BE2C (cell line): ENCODE data around the gene MAGI2.
A peak's percentile ranks its signal among the peaks of the same experiment; 100 is the strongest.

Source experiments
- DNase-seq: peaks from one replicate; pipeline ENCODE4 v3.0.0-alpha.2; 2020
- H3K27me3 ChIP-seq: fragments of 250-450 bp; sonication (Bioruptor Pico); 2 replicates; pipeline ENCODE4 v1.5.1; 2020; ENCODE audit warnings: mild to moderate bottlenecking
- H3K36me3 ChIP-seq: fragments of 250-450 bp; sonication (Bioruptor Pico); 2 replicates; pipeline ENCODE4 v1.5.1; 2020; ENCODE audit warnings: mild to moderate bottlenecking
- H3K4me1 ChIP-seq: fragments of 250-450 bp; sonication (Bioruptor Pico); 2 replicates; pipeline ENCODE4 v1.5.1; 2020
- H3K4me3 ChIP-seq: 2 replicates; pipeline ENCODE4 v1.5.1; 2011; ENCODE audit warnings: low read depth, low read length
- H3K9me3 ChIP-seq: fragments of 250-450 bp; sonication (Bioruptor Pico); 2 replicates; pipeline ENCODE4 v1.5.1; 2020
- CTCF ChIP-seq: IDR thresholded peaks from 2 replicates; pipeline ENCODE4 v1.5.1; 2012; ENCODE audit warnings: mild to moderate bottlenecking, low read depth, low read length

The MAGI2 gene

GRCh38 chr7:78222001-78222751 is 1231.3 kb downstream of the MAGI2 start:
- TF ChIP-seq CTCF: 0 out of 2 replicates have a peak, but pooled peaks have one; percentile 9
- DNase-seq: no peak

GRCh38 chr7:78220754-78221153 is 1232.7 kb downstream of the MAGI2 start:
- Histone ChIP-seq H3K4me1 (peaks cover 15% of the 10 kb centered on the region), H3K36me3 (no peaks in the 10 kb centered on the region), H3K27me3 (no peaks in the 10 kb centered on the region), H3K9me3 (no peaks in the 10 kb centered on the region), H3K4me3 (no peak overlapping the region)
- no peak for TF ChIP-seq CTCF
- no peak for DNase-seq

More at GRCh38 chr7:78222001-78222751, 1231.3 kb downstream of the MAGI2 start:
- Histone ChIP-seq H3K4me1 (peaks cover 15% of the 10 kb centered on the region), H3K27me3 (no peaks in the 10 kb centered on the region), H3K36me3 (no peaks in the 10 kb centered on the region), H3K4me3 (no peak overlapping the region), H3K9me3 (no peaks in the 10 kb centered on the region)

GRCh38 chr7:78218876-78219275 is 1234.6 kb downstream of the MAGI2 start:
- Histone ChIP-seq H3K27me3 (no peaks in the 10 kb centered on the region), H3K4me1 (peaks cover 15% of the 10 kb centered on the region), H3K36me3 (no peaks in the 10 kb centered on the region), H3K9me3 (no peaks in the 10 kb centered on the region), H3K4me3 (no peak overlapping the region)
- no peak for TF ChIP-seq CTCF
- peak; percentile 14 for DNase-seq

GRCh38 chr7:78218051-78218450 is 1235.4 kb downstream of the MAGI2 start:
- H3K36me3 ChIP-seq: no peaks in the 10 kb centered on the region
- no peaks in the 10 kb centered on the region for H3K9me3 ChIP-seq
- no peaks in the 10 kb centered on the region for H3K27me3 ChIP-seq
- peaks cover 15% of the 10 kb centered on the region for H3K4me1 ChIP-seq
- DNase-seq: no peak
- no peak overlapping the region for H3K4me3 ChIP-seq
- no peak for TF ChIP-seq CTCF

- DNase-seq: no peak
These were observed 1238.3 kb downstream of the MAGI2 start for GRCh38 chr7:78215199-78215598.

More at GRCh38 chr7:78215199-78215598, 1238.3 kb downstream of the MAGI2 start:
- H3K36me3 ChIP-seq: no peaks in the 10 kb centered on the region
- H3K9me3 ChIP-seq: no peaks in the 10 kb centered on the region
- no peak overlapping the region for H3K4me3 ChIP-seq
- H3K4me1 ChIP-seq: peaks cover 15% of the 10 kb centered on the region
- H3K27me3 ChIP-seq: no peaks in the 10 kb centered on the region
- TF ChIP-seq CTCF: no peak
